HepG2 (cell line): ENCODE data around the gene ANKRD27. TPM values are rescaled to one million over a fixed set of nuclear protein-coding genes. Genes with fewer than 3 reads are reported as not detected.

Source experiments
- HINFP ChIP-seq: sonication (generic); formaldehyde crosslinking; IDR thresholded peaks from 2 replicates; pipeline ENCODE4 v1.4.0; 2020; ENCODE audit warnings: low read depth, mild to moderate bottlenecking, missing genetic modification reagents
- MLXIP ChIP-seq: sonication (generic); formaldehyde crosslinking; IDR thresholded peaks from 2 replicates; pipeline ENCODE4 v1.9.0; 2021; ENCODE audit warnings: missing genetic modification reagents, borderline replicate concordance
- NFKB2 ChIP-seq: sonication (generic); formaldehyde crosslinking; IDR thresholded peaks from 2 replicates; pipeline ENCODE4 v1.4.0; 2020; ENCODE audit warnings: missing genetic modification reagents, borderline replicate concordance
- RNF219 ChIP-seq: sonication (generic); formaldehyde crosslinking; IDR thresholded peaks from 2 replicates; pipeline ENCODE4 v1.5.0; 2020; ENCODE audit warnings: mild to moderate bottlenecking, missing genetic modification reagents
- SNAI1 ChIP-seq: sonication (generic); formaldehyde crosslinking; IDR thresholded peaks from 2 replicates; pipeline ENCODE4 v1.5.0; 2020; ENCODE audit warnings: mild to moderate bottlenecking, missing genetic modification reagents, borderline replicate concordance
- polyA plus RNA-seq, 8 experiments: library from polyadenylated mRNA; depleted of rRNA in 3 of 8; stranded (reverse) in 7 of 8; unstranded in 1 of 8; fragments of >200 nt; fragmentation: Illumina TruSeq in 4 of 8; extraction: Trizol in 4 of 8; gene quantifications; 2 replicates each; pipeline versions ENCODE4 v1.2.1 to v1.2.3, GENCODE V29; 2011 to 2016; ENCODE audit warnings: low read depth in 4 of 8, missing spikeins in 1 of 8, mixed read lengths in 1 of 8; ENCODE audit not compliant: insufficient read depth in 1 of 8
- total RNA-seq, 5 experiments: library from RNA; depleted of rRNA; stranded (reverse); fragments of >200 nt; fragmentation: Illumina TruSeq; extraction: Trizol; gene quantifications; 2 replicates each; pipeline ENCODE4 v1.2.3, GENCODE V29; 2016; ENCODE audit warnings: low read depth in 1 of 5

Gene ANKRD27
- total and polyA plus RNA-seq, 2 of the 13 experiments (the other 11 are each of a cell fraction or from before 2014, with no cell fraction given) = 22.2 to 23.7 TPM

- no peak for TF ChIP-seq HINFP (CRISPR knock-in tag)
- no peak for TF ChIP-seq MLXIP (CRISPR knock-in tag)
- TF ChIP-seq RNF219 = no peak
- no peak for TF ChIP-seq SNAI1 (CRISPR knock-in tag)
- no peak for TF ChIP-seq NFKB2 (CRISPR knock-in tag)
- TF ChIP-seq, all 625 proteins: peak for 0
Measured at GRCh38 chr19:32567486-32567885, 107.5 kb downstream of the ANKRD27 start (continued).
